ENCODE results near the gene ZDHHC12.

The ZDHHC12 gene

DNA sequence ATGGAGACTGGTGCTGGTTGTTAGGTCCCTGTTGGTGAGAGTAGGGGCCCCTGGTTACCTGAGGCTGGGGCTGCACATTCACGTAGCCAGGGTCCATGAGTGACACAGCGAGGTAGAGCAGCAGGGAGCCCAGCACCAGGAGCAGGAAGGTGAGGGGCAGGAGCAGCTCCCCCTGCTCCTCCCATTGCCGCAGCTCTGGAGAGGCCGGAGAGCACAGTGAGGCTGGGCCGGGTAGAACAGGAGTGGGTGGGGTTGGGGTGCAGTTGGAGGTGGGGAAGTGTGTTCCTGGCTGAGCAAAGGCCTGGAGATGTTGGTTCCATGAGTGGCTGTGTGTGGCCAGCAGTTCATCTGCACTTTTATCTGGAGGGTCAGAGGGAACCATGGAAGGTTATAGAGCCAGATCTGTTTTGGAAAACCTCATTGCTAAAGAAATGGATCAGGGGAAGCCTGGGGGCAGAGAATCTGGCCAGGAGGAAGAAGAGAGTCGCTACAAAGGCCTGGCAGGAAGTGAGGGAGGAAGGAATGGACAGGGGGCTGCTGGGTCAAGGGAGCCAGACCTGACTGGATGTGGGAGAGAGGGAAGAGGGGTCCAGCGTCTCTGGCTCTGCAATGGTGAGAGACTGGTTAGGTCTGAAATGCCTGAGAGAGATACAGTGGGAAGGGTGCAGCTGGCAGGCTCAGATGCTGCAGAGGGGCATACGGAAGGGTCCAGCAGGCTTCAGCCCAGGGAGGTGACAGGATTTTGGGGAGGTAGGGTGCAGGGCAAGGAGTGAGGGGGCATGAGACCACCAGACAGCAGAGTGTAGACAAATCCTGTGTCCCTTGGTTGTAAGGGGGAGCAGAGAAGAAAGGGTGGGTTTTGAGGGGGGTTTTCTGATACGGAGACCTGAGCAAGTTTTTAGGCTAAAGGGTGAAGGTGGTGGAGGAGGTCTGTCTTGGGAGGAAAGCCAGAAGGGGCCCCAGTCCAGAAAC is 1.3 kb downstream of the ZDHHC12 start:
- ATAC-seq = no peak
- TF ChIP-seq ZFP30 (CRISPR knock-in tag; IDR thresholded peaks at IDR 0.05) (no peak), ESRRG (CRISPR knock-in tag; IDR thresholded peaks at IDR 0.05) (no peak), SNAI2 (CRISPR knock-in tag; IDR thresholded peaks at IDR 0.05) (no peak), ZNF565 (CRISPR knock-in tag; conservative IDR thresholded peaks at IDR 0.05; ENCODE audit: low read depth) (no peak)

DNA sequence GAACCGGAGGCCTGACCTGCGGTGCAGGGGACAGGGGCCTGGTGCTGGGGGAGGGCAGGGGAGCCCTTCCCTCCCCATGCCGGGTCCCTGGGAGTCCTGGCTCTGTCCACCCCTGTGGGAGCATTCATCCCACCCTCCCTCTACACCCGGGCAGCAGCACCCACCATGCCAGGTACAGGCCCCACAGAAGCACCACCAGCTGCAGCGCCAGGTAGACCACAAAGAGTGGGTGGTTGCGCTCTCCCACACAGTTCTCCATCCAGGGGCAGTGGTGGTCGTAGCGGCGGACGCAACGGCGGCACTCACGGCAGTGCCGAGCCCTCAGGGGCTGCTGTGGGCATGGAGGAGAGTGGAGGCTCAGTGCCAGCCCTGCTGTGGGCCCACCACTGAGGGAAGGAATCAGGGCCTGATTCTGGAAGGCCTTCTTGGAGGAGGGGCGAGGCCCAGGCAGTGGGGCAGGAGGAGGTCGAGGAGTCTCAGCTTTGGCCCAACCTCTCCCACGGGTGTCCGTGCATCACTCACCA is 2.4 kb downstream of the ZDHHC12 start:
- ATAC-seq = no peak
- TF ChIP-seq GLIS3 (CRISPR knock-in tag; IDR thresholded peaks at IDR 0.05) = no peak
- TF ChIP-seq ZNF565 (CRISPR knock-in tag; conservative IDR thresholded peaks at IDR 0.05; ENCODE audit: low read depth) = no peak
- TF ChIP-seq SNAI2 (CRISPR knock-in tag; IDR thresholded peaks at IDR 0.05) = no peak
- TF ChIP-seq OSR1 (CRISPR knock-in tag; IDR thresholded peaks at IDR 0.05) = no peak
- TF ChIP-seq, protein P1, sequence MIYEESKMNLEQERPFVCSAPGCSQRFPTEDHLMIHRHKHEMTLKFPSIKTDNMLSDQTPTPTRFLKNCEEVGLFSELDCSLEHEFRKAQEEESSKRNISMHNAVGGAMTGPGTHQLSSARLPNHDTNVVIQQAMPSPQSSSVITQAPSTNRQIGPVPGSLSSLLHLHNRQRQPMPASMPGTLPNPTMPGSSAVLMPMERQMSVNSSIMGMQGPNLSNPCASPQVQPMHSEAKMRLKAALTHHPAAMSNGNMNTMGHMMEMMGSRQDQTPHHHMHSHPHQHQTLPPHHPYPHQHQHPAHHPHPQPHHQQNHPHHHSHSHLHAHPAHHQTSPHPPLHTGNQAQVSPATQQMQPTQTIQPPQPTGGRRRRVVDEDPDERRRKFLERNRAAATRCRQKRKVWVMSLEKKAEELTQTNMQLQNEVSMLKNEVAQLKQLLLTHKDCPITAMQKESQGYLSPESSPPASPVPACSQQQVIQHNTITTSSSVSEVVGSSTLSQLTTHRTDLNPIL (CRISPR knock-in tag; IDR thresholded peaks at IDR 0.05; ENCODE audit: low read depth) = no peak

DNA sequence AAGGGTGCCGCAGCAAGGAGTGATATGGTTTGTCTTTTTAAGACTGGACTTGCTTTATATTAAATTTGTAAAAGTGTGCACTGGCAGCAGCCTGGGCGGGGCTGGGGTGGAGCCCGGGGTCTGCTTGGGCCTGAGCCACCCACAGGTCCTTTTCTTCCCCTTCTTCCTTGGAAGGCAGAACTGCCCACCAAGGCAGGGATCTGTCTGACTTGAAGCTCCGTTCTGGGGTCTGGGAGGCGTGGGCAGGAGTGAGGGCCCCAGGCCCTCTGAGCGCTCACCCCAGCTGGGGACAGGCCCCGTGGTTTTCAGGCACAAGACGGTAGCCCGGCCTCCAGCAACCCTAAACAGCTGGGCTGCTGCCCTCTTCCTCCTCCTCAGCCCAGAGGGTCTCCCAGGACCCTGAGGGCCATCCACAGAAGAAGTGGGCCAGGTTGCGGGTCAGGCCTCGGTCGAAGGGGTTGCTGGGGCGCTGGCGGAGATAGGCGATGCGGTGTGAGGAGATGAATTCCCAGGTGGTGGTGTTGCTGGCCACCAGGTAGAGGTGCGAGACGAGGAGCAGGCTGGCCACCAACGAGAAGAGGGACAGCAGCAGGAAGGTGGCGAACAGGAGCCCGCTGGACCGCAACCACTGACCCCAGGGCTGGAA is 3.0 kb downstream of the ZDHHC12 start:
- TF ChIP-seq RARB (CRISPR knock-in tag; IDR thresholded peaks at IDR 0.05) = no peak
- no peak for TF ChIP-seq ISL1 (CRISPR knock-in tag; IDR thresholded peaks at IDR 0.05)
- TF ChIP-seq, protein P2, sequence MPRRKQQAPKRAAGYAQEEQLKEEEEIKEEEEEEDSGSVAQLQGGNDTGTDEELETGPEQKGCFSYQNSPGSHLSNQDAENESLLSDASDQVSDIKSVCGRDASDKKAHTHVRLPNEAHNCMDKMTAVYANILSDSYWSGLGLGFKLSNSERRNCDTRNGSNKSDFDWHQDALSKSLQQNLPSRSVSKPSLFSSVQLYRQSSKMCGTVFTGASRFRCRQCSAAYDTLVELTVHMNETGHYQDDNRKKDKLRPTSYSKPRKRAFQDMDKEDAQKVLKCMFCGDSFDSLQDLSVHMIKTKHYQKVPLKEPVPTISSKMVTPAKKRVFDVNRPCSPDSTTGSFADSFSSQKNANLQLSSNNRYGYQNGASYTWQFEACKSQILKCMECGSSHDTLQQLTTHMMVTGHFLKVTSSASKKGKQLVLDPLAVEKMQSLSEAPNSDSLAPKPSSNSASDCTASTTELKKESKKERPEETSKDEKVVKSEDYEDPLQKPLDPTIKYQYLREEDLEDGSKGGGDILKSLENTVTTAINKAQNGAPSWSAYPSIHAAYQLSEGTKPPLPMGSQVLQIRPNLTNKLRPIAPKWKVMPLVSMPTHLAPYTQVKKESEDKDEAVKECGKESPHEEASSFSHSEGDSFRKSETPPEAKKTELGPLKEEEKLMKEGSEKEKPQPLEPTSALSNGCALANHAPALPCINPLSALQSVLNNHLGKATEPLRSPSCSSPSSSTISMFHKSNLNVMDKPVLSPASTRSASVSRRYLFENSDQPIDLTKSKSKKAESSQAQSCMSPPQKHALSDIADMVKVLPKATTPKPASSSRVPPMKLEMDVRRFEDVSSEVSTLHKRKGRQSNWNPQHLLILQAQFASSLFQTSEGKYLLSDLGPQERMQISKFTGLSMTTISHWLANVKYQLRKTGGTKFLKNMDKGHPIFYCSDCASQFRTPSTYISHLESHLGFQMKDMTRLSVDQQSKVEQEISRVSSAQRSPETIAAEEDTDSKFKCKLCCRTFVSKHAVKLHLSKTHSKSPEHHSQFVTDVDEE (CRISPR knock-in tag; IDR thresholded peaks at IDR 0.05) = no peak
- no peak for TF ChIP-seq ZNF565 (CRISPR knock-in tag; conservative IDR thresholded peaks at IDR 0.05; ENCODE audit: low read depth)
- no peak for TF ChIP-seq ZFP30 (CRISPR knock-in tag; IDR thresholded peaks at IDR 0.05)
- TF ChIP-seq, protein P1 (CRISPR knock-in tag; IDR thresholded peaks at IDR 0.05; ENCODE audit: low read depth) = no peak
- no peak for TF ChIP-seq ZNF8 (CRISPR knock-in tag; IDR thresholded peaks at IDR 0.05)
- no peak for TF ChIP-seq CSDC2 (CRISPR knock-in tag; IDR thresholded peaks at IDR 0.05)
- no peak for TF ChIP-seq PPARA (CRISPR knock-in tag; IDR thresholded peaks at IDR 0.05; ENCODE audit: borderline replicate concordance)
- no peak for ATAC-seq

DNA sequence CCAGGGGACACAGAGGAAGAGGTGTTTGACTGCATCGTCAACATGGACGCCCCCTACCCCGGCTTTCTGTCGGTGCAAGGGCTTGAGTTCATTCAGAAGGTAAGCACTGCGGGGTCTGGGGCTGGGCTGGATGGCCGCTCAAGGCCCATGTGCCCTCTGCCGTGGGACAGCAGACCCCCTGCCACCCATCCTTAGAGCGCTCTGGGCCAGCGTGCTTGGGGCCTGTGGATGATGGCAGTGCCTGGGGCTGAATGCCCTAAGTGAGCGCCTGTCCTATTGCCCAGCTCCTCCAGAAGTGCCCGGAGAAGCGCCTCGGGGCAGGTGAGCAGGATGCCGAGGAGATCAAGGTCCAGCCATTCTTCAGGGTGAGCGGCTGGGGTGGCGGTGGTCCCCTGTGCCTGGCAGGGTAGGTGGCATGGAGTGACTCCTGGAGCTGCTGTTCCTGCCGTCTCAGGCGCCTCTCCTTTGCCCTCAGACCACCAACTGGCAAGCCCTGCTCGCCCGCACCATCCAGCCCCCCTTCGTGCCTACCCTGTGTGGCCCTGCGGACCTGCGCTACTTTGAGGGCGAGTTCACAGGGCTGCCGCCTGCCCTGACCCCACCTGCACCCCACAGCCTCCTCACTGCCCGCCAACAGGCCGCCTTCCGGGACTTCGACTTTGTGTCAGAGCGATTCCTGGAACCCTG is 3.9 kb downstream of the ZDHHC12 start:
- TF ChIP-seq ESRRG (CRISPR knock-in tag; IDR thresholded peaks at IDR 0.05) (no peak), SNAI2 (CRISPR knock-in tag; IDR thresholded peaks at IDR 0.05) (no peak), ZNF8 (CRISPR knock-in tag; IDR thresholded peaks at IDR 0.05) (no peak), PPARA (CRISPR knock-in tag; IDR thresholded peaks at IDR 0.05; ENCODE audit: borderline replicate concordance) (no peak), GLIS3 (CRISPR knock-in tag; IDR thresholded peaks at IDR 0.05) (no peak), OSR1 (CRISPR knock-in tag; IDR thresholded peaks at IDR 0.05) (no peak), ISL1 (CRISPR knock-in tag; IDR thresholded peaks at IDR 0.05) (no peak), RARB (CRISPR knock-in tag; IDR thresholded peaks at IDR 0.05) (no peak), ZC3H10 (CRISPR knock-in tag; IDR thresholded peaks at IDR 0.05) (no peak), ZNF70 (CRISPR knock-in tag; IDR thresholded peaks at IDR 0.05) (no peak), BACH2 (CRISPR knock-in tag; IDR thresholded peaks at IDR 0.05; ENCODE audit: borderline replicate concordance) (no peak), ZNF565 (CRISPR knock-in tag; conservative IDR thresholded peaks at IDR 0.05; ENCODE audit: low read depth) (no peak)
- TF ChIP-seq, protein P3, sequence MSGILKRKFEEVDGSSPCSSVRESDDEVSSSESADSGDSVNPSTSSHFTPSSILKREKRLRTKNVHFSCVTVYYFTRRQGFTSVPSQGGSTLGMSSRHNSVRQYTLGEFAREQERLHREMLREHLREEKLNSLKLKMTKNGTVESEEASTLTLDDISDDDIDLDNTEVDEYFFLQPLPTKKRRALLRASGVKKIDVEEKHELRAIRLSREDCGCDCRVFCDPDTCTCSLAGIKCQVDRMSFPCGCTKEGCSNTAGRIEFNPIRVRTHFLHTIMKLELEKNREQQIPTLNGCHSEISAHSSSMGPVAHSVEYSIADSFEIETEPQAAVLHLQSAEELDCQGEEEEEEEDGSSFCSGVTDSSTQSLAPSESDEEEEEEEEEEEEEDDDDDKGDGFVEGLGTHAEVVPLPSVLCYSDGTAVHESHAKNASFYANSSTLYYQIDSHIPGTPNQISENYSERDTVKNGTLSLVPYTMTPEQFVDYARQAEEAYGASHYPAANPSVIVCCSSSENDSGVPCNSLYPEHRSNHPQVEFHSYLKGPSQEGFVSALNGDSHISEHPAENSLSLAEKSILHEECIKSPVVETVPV (CRISPR knock-in tag; IDR thresholded peaks at IDR 0.05) = no peak
- TF ChIP-seq, protein P4, sequence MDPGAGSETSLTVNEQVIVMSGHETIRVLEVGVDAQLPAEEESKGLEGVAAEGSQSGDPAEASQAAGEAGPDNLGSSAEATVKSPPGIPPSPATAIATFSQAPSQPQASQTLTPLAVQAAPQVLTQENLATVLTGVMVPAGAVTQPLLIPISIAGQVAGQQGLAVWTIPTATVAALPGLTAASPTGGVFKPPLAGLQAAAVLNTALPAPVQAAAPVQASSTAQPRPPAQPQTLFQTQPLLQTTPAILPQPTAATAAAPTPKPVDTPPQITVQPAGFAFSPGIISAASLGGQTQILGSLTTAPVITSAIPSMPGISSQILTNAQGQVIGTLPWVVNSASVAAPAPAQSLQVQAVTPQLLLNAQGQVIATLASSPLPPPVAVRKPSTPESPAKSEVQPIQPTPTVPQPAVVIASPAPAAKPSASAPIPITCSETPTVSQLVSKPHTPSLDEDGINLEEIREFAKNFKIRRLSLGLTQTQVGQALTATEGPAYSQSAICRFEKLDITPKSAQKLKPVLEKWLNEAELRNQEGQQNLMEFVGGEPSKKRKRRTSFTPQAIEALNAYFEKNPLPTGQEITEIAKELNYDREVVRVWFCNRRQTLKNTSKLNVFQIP (CRISPR knock-in tag; IDR thresholded peaks at IDR 0.05; ENCODE audit: borderline replicate concordance, low read depth) = no peak
- TF ChIP-seq, protein P2 (CRISPR knock-in tag; IDR thresholded peaks at IDR 0.05) = no peak
- no peak for ATAC-seq

Data from SK-N-SH treated with all-trans-retinoic acid at 6 μM for 48 hours (cell line).